ENCODE data around the gene SLC16A4. TPM values are rescaled to one million over a fixed set of nuclear protein-coding genes. Genes with fewer than 3 reads are reported as not detected.

The SLC16A4 gene
- total RNA-seq, 2 donors from 2014 or later, result 0.79 to 2.0 TPM

- TF ChIP-seq CTCF (IDR thresholded peaks at IDR 0.05), result no peak
- Histone ChIP-seq H3K9ac (ENCODE audit: low read depth in 2 of 2, low read length in 2 of 2) (peak within 1 kb of the TSS; percentile 85 to 98), H3K36me3 (no peaks in the 10 kb centered on the region), H3K4me1 (peaks cover 24% of the 10 kb centered on the region), H3K27ac (peak within 1 kb of the TSS; percentile 99), H3K27me3 (no peaks in the 10 kb centered on the region), H3K4me3 (peak within 1 kb of the TSS; percentile 85), H3K9me3 (no peaks in the 10 kb centered on the region)
- intact Hi-C loops (cut with DNase I), result no loop called here
- peak; percentile 98 for DNase-seq
These were observed 51.9 kb downstream of the SLC16A4 start, which contains the start of gene RBM15 for GRCh38 chr1:110338886-110339406. TSS of gene RBM15 (plus strand) at chr1:110339377. CDS start at chr1:110339406, 29 bp downstream.

GRCh38 chr1:110338309-110338885, 52.4 kb downstream of the SLC16A4 start:
- Histone ChIP-seq H3K9me3 (no peaks in the 10 kb centered on the region), H3K27me3 (no peaks in the 10 kb centered on the region), H3K4me1 (peaks cover 24% of the 10 kb centered on the region), H3K36me3 (no peaks in the 10 kb centered on the region), H3K9ac (ENCODE audit: low read depth in 2 of 2, low read length in 2 of 2) (peak overlapping the region; percentile 85 to 98), H3K4me3 (peak overlapping the region; percentile 58), H3K27ac (peak overlapping the region; percentile 99)
- peak; percentile 97 for DNase-seq
- intact Hi-C loops (cut with DNase I), result no loop called here
- peak; percentile 56 for TF ChIP-seq CTCF (IDR thresholded peaks at IDR 0.05)

GRCh38 chr1:110337704-110338308, 53.0 kb downstream of the SLC16A4 start:
- Histone ChIP-seq H3K27me3 (no peaks in the 10 kb centered on the region), H3K27ac (peak overlapping the region; percentile 99), H3K36me3 (no peaks in the 10 kb centered on the region), H3K4me3 (peak overlapping the region; percentile 58), H3K9ac (ENCODE audit: low read depth in 2 of 2, low read length in 2 of 2) (peak overlapping the region; percentile 85 to 98), H3K9me3 (no peaks in the 10 kb centered on the region), H3K4me1 (peaks cover 24% of the 10 kb centered on the region)
- no peak for TF ChIP-seq CTCF (IDR thresholded peaks at IDR 0.05)
- peak; percentile 67 for DNase-seq
- intact Hi-C loops (cut with DNase I), result no loop called here

GRCh38 chr1:110336300-110337039, 54.4 kb downstream of the SLC16A4 start:
- H3K9ac ChIP-seq (ENCODE audit: low read depth in 2 of 2, low read length in 2 of 2), result no peak overlapping the region
- intact Hi-C loops (cut with DNase I), result no loop called here
- no peaks in the 10 kb centered on the region for H3K36me3 ChIP-seq
- no peak for TF ChIP-seq CTCF (IDR thresholded peaks at IDR 0.05)
- H3K4me3 ChIP-seq, result no peak overlapping the region
- no peaks in the 10 kb centered on the region for H3K27me3 ChIP-seq
- no peaks in the 10 kb centered on the region for H3K9me3 ChIP-seq
- peaks cover 14% of the 10 kb centered on the region for H3K4me1 ChIP-seq
- DNase-seq, result peak; percentile 45
- H3K27ac ChIP-seq, result peak overlapping the region; percentile 99

GRCh38 chr1:110335265-110335664, 55.6 kb downstream of the SLC16A4 start:
- peaks cover 7% of the 10 kb centered on the region for H3K4me1 ChIP-seq
- H3K4me3 ChIP-seq, result no peak overlapping the region
- intact Hi-C loops (cut with DNase I), result no loop called here
- H3K9me3 ChIP-seq, result no peaks in the 10 kb centered on the region
- H3K9ac ChIP-seq (ENCODE audit: low read depth in 2 of 2, low read length in 2 of 2), result no peak overlapping the region
- DNase-seq, result no peak
- TF ChIP-seq CTCF (IDR thresholded peaks at IDR 0.05), result no peak
- no peaks in the 10 kb centered on the region for H3K27me3 ChIP-seq
- H3K27ac ChIP-seq, result peak overlapping the region; percentile 99
- no peaks in the 10 kb centered on the region for H3K36me3 ChIP-seq
